Measurements from ENCODE around the gene LY6G5C. TPM values are rescaled to one million over a fixed set of nuclear protein-coding genes. Genes with fewer than 3 reads are reported as not detected.

The LY6G5C gene
- total and polyA plus RNA-seq, 2 donors (not counting 3 experiments of a cell fraction or from before 2014, with no cell fraction given): 8.2 to 11.4 TPM

DNA sequence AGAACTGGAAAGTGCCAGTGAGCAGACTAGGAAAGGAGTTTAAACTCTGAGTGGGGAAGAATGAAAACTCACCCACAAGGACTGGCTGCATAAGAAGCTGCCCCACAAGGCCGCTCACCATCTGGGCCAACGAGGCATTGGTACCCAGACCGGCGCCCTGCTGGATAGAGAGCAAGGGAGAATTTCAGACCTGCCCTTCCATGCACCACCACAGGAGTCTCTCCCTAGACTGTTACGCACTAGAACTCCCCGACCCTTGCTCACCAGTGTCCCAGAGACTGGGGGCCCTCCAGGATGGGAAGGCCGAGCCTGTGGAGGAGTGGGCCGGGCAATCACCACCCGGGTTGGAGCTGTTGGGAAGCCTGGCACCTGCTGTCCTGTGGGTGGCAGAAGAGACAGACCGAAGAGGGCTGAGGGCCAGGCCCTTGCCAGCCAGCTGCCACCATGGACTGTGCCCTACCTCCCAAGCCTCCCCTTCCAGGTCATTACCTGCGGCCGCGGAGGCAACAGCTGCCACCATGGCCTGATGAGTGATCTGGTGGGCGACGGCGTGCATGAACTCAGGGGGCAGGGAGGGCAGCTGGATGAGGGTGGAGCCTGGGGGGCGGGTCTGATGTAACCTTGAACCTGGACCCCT is 36.9 kb downstream of the LY6G5C start:
- dilution Hi-C loops (cut with MboI; ENCODE audit: extremely low pct_ligation_motif_present, low sequenced_read_pairs): no loop called here

More for the DNA sequence above, 36.9 kb downstream of the LY6G5C start:
- no peak overlapping the region for H3K9ac ChIP-seq (replicated peaks; ENCODE audit: extremely low read depth, insufficient read depth, low read length)
- no peak for DNase-seq (ENCODE audit: low read depth, low spot score)
- no peak overlapping the region for H2AFZ ChIP-seq (ENCODE audit: low read depth, low read length)
- ChIA-PET POLR2A (interaction anchor here (0.8 kb wide), 1 partner anchor 9 kb away, joined by 3 read pairs; no protein-coding TSS in a partner anchor), CTCF (interaction anchor here (0.9 to 1.0 kb wide), 2 partner anchors 93 to 126 kb away, joined by 3 to 4 read pairs; no protein-coding TSS in a partner anchor)
- BruUV-seq (replicated peaks): no TSS peak
- no peak overlapping the region for H3K27ac ChIP-seq (ENCODE audit: insufficient read depth, low read depth, low read length)
- H3K4me2 ChIP-seq (ENCODE audit: insufficient read depth, low read length): no peak overlapping the region
- H3K79me2 ChIP-seq (ENCODE audit: control insufficient read depth, insufficient read depth, low read length): no peaks in the 10 kb centered on the region
- no peaks in the 10 kb centered on the region for H3K9me1 ChIP-seq (replicated peaks; ENCODE audit: control insufficient read depth, extremely low read depth, insufficient read depth, low read length)
- H3K4me3 ChIP-seq (replicated peaks in 1 of 3; ENCODE audit: insufficient read depth in 1 of 3, low read depth in 1 of 3, low read length in 3 of 3): no peak overlapping the region
- no peak for FAIRE-seq
- no peaks in the 10 kb centered on the region for H3K27me3 ChIP-seq (ENCODE audit: control insufficient read depth in 2 of 2, insufficient read depth in 2 of 2, low read length in 2 of 2)
- no peaks in the 10 kb centered on the region for H4K20me1 ChIP-seq (replicated peaks; ENCODE audit: control insufficient read depth, extremely low read depth, insufficient read depth, low read length)
- TF ChIP-seq CTCF (IDR thresholded peaks at IDR 0.05; ENCODE audit: extremely low read depth in 1 of 2, insufficient read depth in 1 of 2, low read depth in 1 of 2, low read length in 2 of 2): no peak
- intact Hi-C loops (cut with micrococcal nuclease): no loop called here
- H3K9me3 ChIP-seq (replicated peaks; ENCODE audit: control insufficient read depth, insufficient read depth, low read length): no peaks in the 10 kb centered on the region
- peaks cover 31 to 70% of the 10 kb centered on the region in 2 experiments for H3K36me3 ChIP-seq (ENCODE audit: control insufficient read depth in 2 of 2, extremely low read depth in 1 of 2, insufficient read depth in 2 of 2, low read length in 2 of 2)
- H3K4me1 ChIP-seq (ENCODE audit: control insufficient read depth, extremely low read depth, insufficient read depth, low read length): no peaks in the 10 kb centered on the region

Data from endothelial cell of umbilical vein (primary cell).